Stimulated activated naive CD8-positive, alpha-beta T cell treated with anti-CD3 and anti-CD28 coated beads, Interleukin-15, Interleukin-2, amounts not matched to agents 100 U/mL and 50 U/mL, for 24 hours (primary cell): ENCODE measurements around the gene LPAR1.
"Not testable (repeated sequence)": the region's sequence is repeated elsewhere in the genome, so short reads cannot be mapped to it uniquely, and the experiment has no call there.

ENCODE experiments used
- ATAC-seq: fragments of 150-1000 bp; cut with Tn5 transposase; one replicate; pipeline ENCODE4 v1.10.0; 2021
- DNase-seq: peaks from one replicate; pipeline ENCODE4 v3.0.0; 2021

LPAR1 gene

GRCh38 chr9:110872920-110873319 lies 165.3 kb downstream of the LPAR1 start:
- DNase-seq = no peak
- ATAC-seq = no peak

- DNase-seq = no peak
- ATAC-seq = no peak
These were observed 166.5 kb downstream of the LPAR1 start for GRCh38 chr9:110871736-110872135.

GRCh38 chr9:110869931-110870330 lies 168.3 kb downstream of the LPAR1 start:
- DNase-seq (no peak), ATAC-seq (no peak)

GRCh38 chr9:110864011-110864410 lies 174.3 kb downstream of the LPAR1 start:
- DNase-seq = no peak
- no peak for ATAC-seq

GRCh38 chr9:110861370-110862110 lies 176.7 kb downstream of the LPAR1 start:
- DNase-seq, ATAC-seq: not testable (repeated sequence)

- ATAC-seq = no peak
- no peak for DNase-seq
These were observed 181.5 kb downstream of the LPAR1 start for GRCh38 chr9:110856772-110857171.

GRCh38 chr9:110850401-110851135 lies 187.7 kb downstream of the LPAR1 start:
- ATAC-seq (no peak), DNase-seq (no peak)

GRCh38 chr9:110847671-110848070 lies 190.6 kb downstream of the LPAR1 start:
- no peak for DNase-seq
- ATAC-seq = no peak

GRCh38 chr9:110846215-110846614 lies 192.1 kb downstream of the LPAR1 start:
- DNase-seq (no peak), ATAC-seq (no peak)

- ATAC-seq (no peak), DNase-seq (no peak)
These were observed 194.1 kb downstream of the LPAR1 start for GRCh38 chr9:110844121-110844520.

- DNase-seq = no peak
- ATAC-seq = no peak
These were observed 195.3 kb downstream of the LPAR1 start for GRCh38 chr9:110842986-110843385.

- ATAC-seq (no peak), DNase-seq (no peak)
These were observed 196.1 kb downstream of the LPAR1 start for GRCh38 chr9:110842169-110842568.

- ATAC-seq (no peak), DNase-seq (no peak)
These were observed 200.8 kb downstream of the LPAR1 start for GRCh38 chr9:110837401-110838005.

- DNase-seq (no peak), ATAC-seq (no peak)
These were observed 202.4 kb downstream of the LPAR1 start for GRCh38 chr9:110835859-110836271.

GRCh38 chr9:110835404-110835803 lies 202.9 kb downstream of the LPAR1 start:
- ATAC-seq (no peak), DNase-seq (no peak)

GRCh38 chr9:110832926-110833325 lies 205.3 kb downstream of the LPAR1 start:
- ATAC-seq = no peak
- no peak for DNase-seq

GRCh38 chr9:110830495-110830894 lies 207.8 kb downstream of the LPAR1 start:
- no peak for ATAC-seq
- DNase-seq = no peak

- ATAC-seq (no peak), DNase-seq (no peak)
These were observed 210.0 kb downstream of the LPAR1 start for GRCh38 chr9:110828264-110828663.

- DNase-seq, ATAC-seq: not testable (repeated sequence)
These were observed 211.9 kb downstream of the LPAR1 start for GRCh38 chr9:110826400-110826799.

- no peak for ATAC-seq
These were observed 212.3 kb downstream of the LPAR1 start for GRCh38 chr9:110825950-110826349.

GRCh38 chr9:110825129-110825528 lies 213.1 kb downstream of the LPAR1 start:
- not testable (repeated sequence) for DNase-seq, ATAC-seq

More at GRCh38 chr9:110825950-110826349, 212.3 kb downstream of the LPAR1 start:
- no peak for DNase-seq
